Pulmonary artery endothelial cell (primary cell): Measurements from ENCODE around the gene CENPP. TPM values are rescaled to one million over a fixed set of nuclear protein-coding genes. Genes with fewer than 3 reads are reported as not detected.
"Not testable (repeated sequence)": the region's sequence is repeated elsewhere in the genome, so short reads cannot be mapped to it uniquely, and the experiment has no call there.

ENCODE experiments used
- DNase-seq: peaks from one replicate; pipeline ENCODE4 v3.0.0-alpha.2; 2011; ENCODE audit warnings: low read depth, low spot score
- total RNA-seq: library from RNA; depleted of rRNA; stranded (reverse); fragments of >200 nt; gene quantifications from 2 replicates; pipeline ENCODE4 v1.2.3, GENCODE V29; 2014

The CENPP gene
- total RNA-seq, 1 donor from 2014 or later = 5.3 TPM

GRCh38 chr9:92590377-92590776, 264.6 kb downstream of the CENPP start:
- DNase-seq = peak; percentile 58

GRCh38 chr9:92592537-92592936, 266.8 kb downstream of the CENPP start:
- DNase-seq = no peak

- DNase-seq = no peak
These were observed 267.5 kb downstream of the CENPP start for GRCh38 chr9:92592946-92593861.

- not testable (repeated sequence) for DNase-seq
These were observed 269.3 kb downstream of the CENPP start for GRCh38 chr9:92595075-92595474.

- no peak for DNase-seq
These were observed 270.2 kb downstream of the CENPP start for GRCh38 chr9:92595930-92596329.

- no peak for DNase-seq
These were observed 272.6 kb downstream of the CENPP start for GRCh38 chr9:92598382-92598781.

- no peak for DNase-seq
These were observed 274.2 kb downstream of the CENPP start for GRCh38 chr9:92599938-92600461.

- DNase-seq = no peak
These were observed 274.9 kb downstream of the CENPP start for GRCh38 chr9:92600462-92601261.

GRCh38 chr9:92601451-92601850, 275.7 kb downstream of the CENPP start:
- no peak for DNase-seq

- no peak for DNase-seq
These were observed 276.7 kb downstream of the CENPP start for GRCh38 chr9:92602413-92602812.

- no peak for DNase-seq
These were observed 277.3 kb downstream of the CENPP start for GRCh38 chr9:92603100-92603499.

GRCh38 chr9:92603990-92604389, 278.2 kb downstream of the CENPP start:
- DNase-seq = no peak

- no peak for DNase-seq
These were observed 279.5 kb downstream of the CENPP start for GRCh38 chr9:92605224-92605623.

- DNase-seq = peak; percentile 30
These were observed 281.3 kb downstream of the CENPP start for GRCh38 chr9:92607088-92607487.

- DNase-seq = peak; percentile 20
These were observed 282.0 kb downstream of the CENPP start for GRCh38 chr9:92607773-92608172.

GRCh38 chr9:92608241-92608908, 282.6 kb downstream of the CENPP start:
- DNase-seq = no peak

GRCh38 chr9:92608909-92609445, 283.2 kb downstream of the CENPP start:
- DNase-seq = no peak

GRCh38 chr9:92610470-92611420, 285.0 kb downstream of the CENPP start:
- no peak for DNase-seq

GRCh38 chr9:92611621-92612285, 286.0 kb downstream of the CENPP start:
- no peak for DNase-seq

GRCh38 chr9:92612292-92612691, 286.5 kb downstream of the CENPP start:
- DNase-seq = no peak
